ENCODE results near the gene FAM118B.
A peak's percentile ranks its signal among the peaks of the same experiment; 100 is the strongest.

Gene FAM118B

GRCh38 chr11:126191379-126192073 is 20.1 kb upstream of the FAM118B start:
- H2AFZ ChIP-seq (ENCODE audit: low read depth, low read length), result no peak overlapping the region
- H3K9me3 ChIP-seq (ENCODE audit: low read length), result peaks cover 4% of the 10 kb centered on the region
- H3K27me3 ChIP-seq (ENCODE audit: insufficient read depth, low read length), result no peaks in the 10 kb centered on the region
- peaks cover 20% of the 10 kb centered on the region for H3K36me3 ChIP-seq (ENCODE audit: insufficient read depth, low read length)
- no peaks in the 10 kb centered on the region for H3K4me1 ChIP-seq (ENCODE audit: insufficient read depth, low read length)
- no peak overlapping the region for H3K4me3 ChIP-seq (ENCODE audit: low read length)

GRCh38 chr11:126192361-126192760 is 19.2 kb upstream of the FAM118B start:
- H3K9me3 ChIP-seq (ENCODE audit: low read length), result peaks cover 9% of the 10 kb centered on the region
- H2AFZ ChIP-seq (ENCODE audit: low read depth, low read length), result no peak overlapping the region
- no peak overlapping the region for H3K4me3 ChIP-seq (ENCODE audit: low read length)
- H3K36me3 ChIP-seq (ENCODE audit: insufficient read depth, low read length), result peaks cover 27% of the 10 kb centered on the region
- H3K27me3 ChIP-seq (ENCODE audit: insufficient read depth, low read length), result no peaks in the 10 kb centered on the region
- no peaks in the 10 kb centered on the region for H3K4me1 ChIP-seq (ENCODE audit: insufficient read depth, low read length)

- Histone ChIP-seq H3K4me3 (ENCODE audit: low read length) (no peak overlapping the region), H3K9me3 (ENCODE audit: low read length) (peaks cover 15% of the 10 kb centered on the region), H3K27me3 (ENCODE audit: insufficient read depth, low read length) (no peaks in the 10 kb centered on the region), H2AFZ (ENCODE audit: low read depth, low read length) (no peak overlapping the region), H3K4me1 (ENCODE audit: insufficient read depth, low read length) (no peaks in the 10 kb centered on the region), H3K36me3 (ENCODE audit: insufficient read depth, low read length) (peaks cover 34% of the 10 kb centered on the region)
These were observed 18.5 kb upstream of the FAM118B start for GRCh38 chr11:126193038-126193478.

GRCh38 chr11:126194121-126194543 is 17.4 kb upstream of the FAM118B start:
- Histone ChIP-seq H3K36me3 (ENCODE audit: insufficient read depth, low read length) (peaks cover 40% of the 10 kb centered on the region), H3K4me1 (ENCODE audit: insufficient read depth, low read length) (no peaks in the 10 kb centered on the region), H2AFZ (ENCODE audit: low read depth, low read length) (no peak overlapping the region), H3K27me3 (ENCODE audit: insufficient read depth, low read length) (no peaks in the 10 kb centered on the region), H3K9me3 (ENCODE audit: low read length) (peaks cover 17% of the 10 kb centered on the region), H3K4me3 (ENCODE audit: low read length) (no peak overlapping the region)

- no peaks in the 10 kb centered on the region for H3K27me3 ChIP-seq (ENCODE audit: insufficient read depth, low read length)
- no peaks in the 10 kb centered on the region for H3K4me1 ChIP-seq (ENCODE audit: insufficient read depth, low read length)
- H2AFZ ChIP-seq (ENCODE audit: low read depth, low read length), result no peak overlapping the region
- no peak overlapping the region for H3K4me3 ChIP-seq (ENCODE audit: low read length)
- H3K9me3 ChIP-seq (ENCODE audit: low read length), result peaks cover 17% of the 10 kb centered on the region
- peaks cover 43% of the 10 kb centered on the region for H3K36me3 ChIP-seq (ENCODE audit: insufficient read depth, low read length)
These were observed 16.5 kb upstream of the FAM118B start for GRCh38 chr11:126195119-126195518.

- peaks cover 17% of the 10 kb centered on the region for H3K9me3 ChIP-seq (ENCODE audit: low read length)
- no peak overlapping the region for H2AFZ ChIP-seq (ENCODE audit: low read depth, low read length)
- H3K36me3 ChIP-seq (ENCODE audit: insufficient read depth, low read length), result peaks cover 58% of the 10 kb centered on the region
- no peak overlapping the region for H3K4me3 ChIP-seq (ENCODE audit: low read length)
- no peaks in the 10 kb centered on the region for H3K4me1 ChIP-seq (ENCODE audit: insufficient read depth, low read length)
- H3K27me3 ChIP-seq (ENCODE audit: insufficient read depth, low read length), result no peaks in the 10 kb centered on the region
These were observed 14.2 kb upstream of the FAM118B start for GRCh38 chr11:126197277-126197939.

- H3K4me1 ChIP-seq (ENCODE audit: insufficient read depth, low read length), result no peaks in the 10 kb centered on the region
- H3K27me3 ChIP-seq (ENCODE audit: insufficient read depth, low read length), result no peaks in the 10 kb centered on the region
- peaks cover 64% of the 10 kb centered on the region for H3K36me3 ChIP-seq (ENCODE audit: insufficient read depth, low read length)
- peaks cover 17% of the 10 kb centered on the region for H3K9me3 ChIP-seq (ENCODE audit: low read length)
- no peak overlapping the region for H3K4me3 ChIP-seq (ENCODE audit: low read length)
- H2AFZ ChIP-seq (ENCODE audit: low read depth, low read length), result no peak overlapping the region
These were observed 12.9 kb upstream of the FAM118B start for GRCh38 chr11:126198648-126199047.

- Histone ChIP-seq H3K27me3 (ENCODE audit: insufficient read depth, low read length) (no peaks in the 10 kb centered on the region), H3K4me3 (ENCODE audit: low read length) (no peak overlapping the region), H3K4me1 (ENCODE audit: insufficient read depth, low read length) (no peaks in the 10 kb centered on the region), H2AFZ (ENCODE audit: low read depth, low read length) (no peak overlapping the region), H3K36me3 (ENCODE audit: insufficient read depth, low read length) (peaks cover 73% of the 10 kb centered on the region), H3K9me3 (ENCODE audit: low read length) (peaks cover 4% of the 10 kb centered on the region)
These were observed 8.8 kb upstream of the FAM118B start for GRCh38 chr11:126202646-126203359.

- H3K27me3 ChIP-seq (ENCODE audit: insufficient read depth, low read length), result no peaks in the 10 kb centered on the region
- H3K9me3 ChIP-seq (ENCODE audit: low read length), result no peaks in the 10 kb centered on the region
- H3K4me3 ChIP-seq (ENCODE audit: low read length), result no peak overlapping the region
- no peak overlapping the region for H2AFZ ChIP-seq (ENCODE audit: low read depth, low read length)
- peaks cover 2% of the 10 kb centered on the region for H3K4me1 ChIP-seq (ENCODE audit: insufficient read depth, low read length)
- peaks cover 70% of the 10 kb centered on the region for H3K36me3 ChIP-seq (ENCODE audit: insufficient read depth, low read length)
These were observed 6.2 kb upstream of the FAM118B start for GRCh38 chr11:126205359-126205758.

- no peak overlapping the region for H2AFZ ChIP-seq (ENCODE audit: low read depth, low read length)
- peaks cover 47% of the 10 kb centered on the region for H3K36me3 ChIP-seq (ENCODE audit: insufficient read depth, low read length)
- H3K4me3 ChIP-seq (ENCODE audit: low read length), result no peak overlapping the region
- H3K4me1 ChIP-seq (ENCODE audit: insufficient read depth, low read length), result peaks cover 11% of the 10 kb centered on the region
- no peaks in the 10 kb centered on the region for H3K27me3 ChIP-seq (ENCODE audit: insufficient read depth, low read length)
- H3K9me3 ChIP-seq (ENCODE audit: low read length), result no peaks in the 10 kb centered on the region
These were observed 3.7 kb upstream of the FAM118B start for GRCh38 chr11:126207896-126208295.

GRCh38 chr11:126210871-126211235 is 729 bp upstream of the FAM118B start:
- Histone ChIP-seq H3K36me3 (ENCODE audit: insufficient read depth, low read length) (peaks cover 19% of the 10 kb centered on the region), H3K27me3 (ENCODE audit: insufficient read depth, low read length) (no peaks in the 10 kb centered on the region), H3K9me3 (ENCODE audit: low read length) (no peaks in the 10 kb centered on the region), H3K4me1 (ENCODE audit: insufficient read depth, low read length) (peaks cover 11% of the 10 kb centered on the region), H2AFZ (ENCODE audit: low read depth, low read length) (peak overlapping the region; percentile 42), H3K4me3 (ENCODE audit: low read length) (peak overlapping the region; percentile 84)

- Histone ChIP-seq H3K4me1 (ENCODE audit: insufficient read depth, low read length) (peaks cover 11% of the 10 kb centered on the region), H3K36me3 (ENCODE audit: insufficient read depth, low read length) (peaks cover 14% of the 10 kb centered on the region), H3K27me3 (ENCODE audit: insufficient read depth, low read length) (no peaks in the 10 kb centered on the region), H2AFZ (ENCODE audit: low read depth, low read length) (peak overlapping the region; percentile 42), H3K4me3 (ENCODE audit: low read length) (peak overlapping the region; percentile 84), H3K9me3 (ENCODE audit: low read length) (no peaks in the 10 kb centered on the region)
These were observed 593 bp downstream of the FAM118B start for GRCh38 chr11:126212089-126212660.

- Histone ChIP-seq H3K27me3 (ENCODE audit: insufficient read depth, low read length) (no peaks in the 10 kb centered on the region), H2AFZ (ENCODE audit: low read depth, low read length) (no peak overlapping the region), H3K36me3 (ENCODE audit: insufficient read depth, low read length) (peaks cover 6% of the 10 kb centered on the region), H3K4me3 (ENCODE audit: low read length) (no peak overlapping the region), H3K9me3 (ENCODE audit: low read length) (no peaks in the 10 kb centered on the region), H3K4me1 (ENCODE audit: insufficient read depth, low read length) (peaks cover 11% of the 10 kb centered on the region)
These were observed 2.9 kb downstream of the FAM118B start for GRCh38 chr11:126214441-126214840.

Measured in neuron (in vitro differentiated cells).